A549 treated with AZD9567 at 1 μM for 4 hours (cell line): Measurements from ENCODE around the gene AGTPBP1. TPM values are rescaled to one million over a fixed set of nuclear protein-coding genes. Genes with fewer than 3 reads are reported as not detected.

ENCODE experiments used
- total RNA-seq: library from RNA; stranded (reverse); fragments of 200-300 nt; extraction: Qiagen RNA extraction; gene quantifications from 5 replicates; pipeline ENCODE4 v1.2.3, GENCODE V29; 2022; ENCODE audit not compliant: insufficient read depth

The AGTPBP1 gene
- 7.1 to 9.8 TPM (median 9.0 TPM) in 5 replicates for total RNA-seq

DNA sequence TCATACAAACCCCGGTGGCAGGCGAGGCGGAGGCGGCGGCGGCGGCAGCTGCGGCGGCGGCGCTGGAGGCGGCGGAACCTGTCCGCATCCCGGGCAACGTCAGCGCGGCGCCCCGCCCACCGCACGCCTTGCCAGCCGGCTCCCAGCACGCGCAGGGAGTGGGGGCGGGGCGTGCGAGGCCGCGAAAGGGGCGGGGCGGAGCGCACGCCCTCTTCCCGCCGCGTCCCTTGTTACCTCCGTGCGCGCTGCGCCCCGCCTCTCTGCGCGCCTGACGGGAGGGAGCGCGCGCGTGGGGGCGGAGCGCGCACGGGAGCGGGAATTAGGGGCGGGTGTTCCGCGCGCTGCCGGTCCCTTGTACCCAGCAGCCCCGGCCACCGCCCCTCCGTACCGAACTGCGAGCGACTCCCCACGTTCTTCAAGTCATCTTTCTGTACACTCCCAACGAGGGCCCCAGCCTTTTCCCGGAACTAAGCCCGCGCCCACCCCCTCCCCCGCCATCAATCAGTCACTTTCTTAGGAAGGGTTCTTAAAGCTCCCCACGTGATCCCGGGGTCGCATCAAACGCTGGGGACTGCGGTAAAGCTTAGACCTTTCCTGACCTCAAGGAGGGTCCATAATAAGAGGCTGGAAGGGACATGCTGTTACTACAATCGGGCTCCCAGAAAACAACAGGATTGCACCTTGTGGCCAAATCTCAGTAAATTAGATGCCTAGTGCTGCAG, at the start of gene AGTPBP1:
Gene AGTPBP1, minus strand, starts transcription at position 80 of the 722 bp plus-strand sequence. CDS start 29,421 bp downstream, outside the sequence.

Other genes with a start within 250 kb of the AGTPBP1 start
- gene NAA35, start 199.2 kb upstream of the AGTPBP1 start, total RNA-seq: 27.2 to 33.6 TPM (median 29.6 TPM) in 5 replicates